ENCODE data around the gene WDR17.

WDR17 gene

GRCh38 chr4:176102414-176103063 is 36.9 kb downstream of the WDR17 start:
- DNase-seq = no peak

GRCh38 chr4:176107695-176108094 is 42.1 kb downstream of the WDR17 start:
- no peak for DNase-seq

- DNase-seq = no peak
Observed at GRCh38 chr4:176123710-176124407, 58.2 kb downstream of the WDR17 start.

- no peak for DNase-seq
Observed at GRCh38 chr4:176125063-176125462, 59.4 kb downstream of the WDR17 start.

- DNase-seq = no peak
Observed at GRCh38 chr4:176134670-176135069, 69.0 kb downstream of the WDR17 start.

- no peak for DNase-seq
Observed at GRCh38 chr4:176137631-176138030, 72.0 kb downstream of the WDR17 start.

GRCh38 chr4:176139518-176139917 is 73.9 kb downstream of the WDR17 start:
- DNase-seq = no peak

- no peak for DNase-seq
Observed at GRCh38 chr4:176142253-176142652, 76.6 kb downstream of the WDR17 start.

- DNase-seq = no peak
Observed at GRCh38 chr4:176149680-176150355, 84.2 kb downstream of the WDR17 start.

- no peak for DNase-seq
Observed at GRCh38 chr4:176150356-176150682, 84.7 kb downstream of the WDR17 start.

- no peak for DNase-seq
Observed at GRCh38 chr4:176150704-176151103, 85.1 kb downstream of the WDR17 start.

- DNase-seq = no peak
Observed at GRCh38 chr4:176153124-176153523, 87.5 kb downstream of the WDR17 start.

- no peak for DNase-seq
Observed at GRCh38 chr4:176156656-176157055, 91.0 kb downstream of the WDR17 start.

- DNase-seq = no peak
Observed at GRCh38 chr4:176163041-176163440, 97.4 kb downstream of the WDR17 start.

- no peak for DNase-seq
Observed at GRCh38 chr4:176185051-176185450, 119.4 kb downstream of the WDR17 start.

- DNase-seq = no peak
Observed at GRCh38 chr4:176186067-176186466, 120.4 kb downstream of the WDR17 start.

- DNase-seq = no peak
Observed at GRCh38 chr4:176186671-176187395, 121.2 kb downstream of the WDR17 start.

GRCh38 chr4:176187624-176188023 is 122.0 kb downstream of the WDR17 start:
- no peak for DNase-seq

GRCh38 chr4:176188654-176189053 is 123.0 kb downstream of the WDR17 start:
- DNase-seq = no peak

- no peak for DNase-seq
Observed at GRCh38 chr4:176189891-176190795, 124.5 kb downstream of the WDR17 start.

GRCh38 chr4:176191974-176192373 is 126.3 kb downstream of the WDR17 start:
- no peak for DNase-seq

- no peak for DNase-seq
Observed at GRCh38 chr4:176193126-176193525, 127.5 kb downstream of the WDR17 start.

GRCh38 chr4:176193938-176194337 is 128.3 kb downstream of the WDR17 start:
- no peak for DNase-seq
